ENCODE results near the gene LIMK2.

GRCh38 chr22:31274017-31274416 is 61.9 kb downstream of the LIMK2 start:
- no peak for TF ChIP-seq CTCF (IDR thresholded peaks at IDR 0.05)
- no peak for TF ChIP-seq POLR2A (IDR thresholded peaks at IDR 0.05)
